Neural crest cell (in vitro differentiated cells): ENCODE data around the gene OXCT1. TPM values are rescaled to one million over a fixed set of nuclear protein-coding genes. Genes with fewer than 3 reads are reported as not detected.
"Not testable (repeated sequence)": the region's sequence is repeated elsewhere in the genome, so short reads cannot be mapped to it uniquely, and the experiment has no call there.

Experiments used
- DNase-seq: peaks from one replicate; pipeline ENCODE4 v3.0.0; 2021; ENCODE audit warnings: low read depth, mixed read lengths, low spot score
- H3K27ac Mint-ChIP-seq: one replicate; pipeline ENCODE4 v1.8.0; 2021; ENCODE audit warnings: mild to moderate bottlenecking, mixed read lengths; ENCODE audit not compliant: unreplicated experiment
- H3K27me3 Mint-ChIP-seq: 2 replicates; pipeline ENCODE4 v1.8.0; 2021; ENCODE audit warnings: low read depth, mild to moderate bottlenecking, mixed read lengths
- H3K36me3 Mint-ChIP-seq: 2 replicates; pipeline ENCODE4 v1.8.0; 2021; ENCODE audit warnings: low read depth, mild to moderate bottlenecking, mixed read lengths
- H3K4me1 Mint-ChIP-seq: 2 replicates; pipeline ENCODE4 v1.8.0; 2021; ENCODE audit warnings: mixed read lengths
- H3K4me3 Mint-ChIP-seq: one replicate; pipeline ENCODE4 v1.8.0; 2021; ENCODE audit warnings: mild to moderate bottlenecking, mixed read lengths
- H3K9me3 Mint-ChIP-seq: 2 replicates; pipeline ENCODE4 v1.8.0; 2021; ENCODE audit warnings: mixed read lengths
- CTCF ChIP-seq: fragments of 200-600 bp; sonication (generic); conservative IDR thresholded peaks from 2 replicates; pipeline ENCODE4 v1.5.0; 2021; ENCODE audit warnings: antibody characterized with exemption, mild to moderate bottlenecking
- total RNA-seq: library from RNA; stranded (reverse); gene quantifications from 2 replicates; pipeline ENCODE4 v1.2.1, GENCODE V29; 2021

The OXCT1 gene
- total RNA-seq, 1 donor from 2014 or later: 30.2 TPM

DNA sequence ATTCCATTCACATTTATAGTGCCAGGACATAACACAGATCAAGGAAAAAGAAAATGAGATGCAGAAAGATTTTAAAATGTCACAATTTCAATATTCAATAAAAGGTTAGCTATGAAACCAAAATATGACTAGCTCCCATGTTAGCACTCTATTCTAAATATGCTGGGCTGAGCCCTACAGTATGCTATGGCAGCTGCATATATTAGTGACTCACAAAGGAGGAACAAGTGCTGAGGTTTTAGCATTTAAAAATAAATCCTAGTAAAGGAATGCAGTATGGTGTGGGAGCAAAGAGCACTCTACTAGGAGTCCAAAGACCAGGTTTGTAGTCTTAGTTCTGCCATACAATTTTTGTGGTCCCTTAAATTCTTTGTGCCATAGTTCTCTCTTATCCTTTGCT is 118.4 kb downstream of the OXCT1 start:
- peaks cover 5% of the 10 kb centered on the region for H3K36me3 Mint-ChIP-seq
- no peak for DNase-seq
- H3K4me3 Mint-ChIP-seq: no peak overlapping the region
- no peak overlapping the region for H3K27ac Mint-ChIP-seq
- no peak for TF ChIP-seq CTCF
- H3K9me3 Mint-ChIP-seq: no peaks in the 10 kb centered on the region
- H3K27me3 Mint-ChIP-seq: no peaks in the 10 kb centered on the region
- peaks cover 4% of the 10 kb centered on the region for H3K4me1 Mint-ChIP-seq

GRCh38 chr5:41748631-41749030 is 121.6 kb downstream of the OXCT1 start:
- H3K27ac Mint-ChIP-seq: no peak overlapping the region
- H3K27me3 Mint-ChIP-seq: no peaks in the 10 kb centered on the region
- peaks cover 4% of the 10 kb centered on the region for H3K9me3 Mint-ChIP-seq
- no peak overlapping the region for H3K4me3 Mint-ChIP-seq
- H3K4me1 Mint-ChIP-seq: peaks cover 4% of the 10 kb centered on the region
- H3K36me3 Mint-ChIP-seq: peaks cover 15% of the 10 kb centered on the region
- no peak for TF ChIP-seq CTCF
- no peak for DNase-seq

DNA sequence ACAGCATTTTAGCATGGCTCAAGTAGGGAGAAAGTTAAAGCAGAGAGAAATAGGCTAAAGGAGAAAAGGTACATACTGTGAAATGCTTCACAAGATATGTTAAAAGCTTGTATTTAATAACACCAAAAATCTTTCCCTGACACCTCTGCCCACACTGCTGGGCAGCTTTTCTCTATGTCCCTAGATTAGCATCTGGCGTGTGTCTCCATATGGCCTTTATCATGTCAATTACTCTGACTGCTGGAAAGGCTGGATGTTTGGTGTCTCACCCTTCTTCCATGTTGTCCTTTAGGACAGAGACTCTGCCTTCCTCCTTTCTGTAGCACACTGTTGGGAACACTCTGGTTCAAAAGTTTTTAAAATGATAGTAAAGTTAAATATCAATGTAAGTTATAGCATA is 122.5 kb downstream of the OXCT1 start:
- no peak overlapping the region for H3K27ac Mint-ChIP-seq
- H3K4me3 Mint-ChIP-seq: no peak overlapping the region
- H3K9me3 Mint-ChIP-seq: peaks cover 4% of the 10 kb centered on the region
- no peak for TF ChIP-seq CTCF
- H3K36me3 Mint-ChIP-seq: peaks cover 20% of the 10 kb centered on the region
- peaks cover 4% of the 10 kb centered on the region for H3K4me1 Mint-ChIP-seq
- DNase-seq: no peak
- no peaks in the 10 kb centered on the region for H3K27me3 Mint-ChIP-seq

GRCh38 chr5:41747301-41747700 is 122.9 kb downstream of the OXCT1 start:
- peaks cover 4% of the 10 kb centered on the region for H3K9me3 Mint-ChIP-seq
- peaks cover 20% of the 10 kb centered on the region for H3K36me3 Mint-ChIP-seq
- H3K27ac Mint-ChIP-seq: no peak overlapping the region
- no peak for TF ChIP-seq CTCF
- H3K4me3 Mint-ChIP-seq: no peak overlapping the region
- H3K4me1 Mint-ChIP-seq: peaks cover 4% of the 10 kb centered on the region
- DNase-seq: no peak
- H3K27me3 Mint-ChIP-seq: no peaks in the 10 kb centered on the region

DNA sequence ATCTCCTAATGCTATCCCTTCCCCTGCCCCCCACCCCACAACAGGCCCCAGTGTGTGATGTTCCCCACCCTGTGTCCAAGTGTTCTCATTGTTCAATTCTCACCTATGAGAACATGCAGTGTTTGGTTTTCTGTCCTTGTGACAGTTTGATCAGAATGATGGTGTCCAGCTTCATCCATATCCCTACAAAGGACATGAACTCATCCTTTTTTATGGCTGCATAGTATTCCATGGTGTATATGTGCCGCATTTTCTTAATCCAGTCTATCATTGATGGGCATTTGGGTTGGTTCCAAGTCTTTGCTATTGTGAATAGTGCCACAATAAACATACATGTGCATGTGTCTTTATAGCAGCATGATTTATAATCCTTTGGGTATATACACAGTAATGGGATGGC is 127.6 kb downstream of the OXCT1 start:
- not testable (repeated sequence) for H3K4me3 Mint-ChIP-seq

DNA sequence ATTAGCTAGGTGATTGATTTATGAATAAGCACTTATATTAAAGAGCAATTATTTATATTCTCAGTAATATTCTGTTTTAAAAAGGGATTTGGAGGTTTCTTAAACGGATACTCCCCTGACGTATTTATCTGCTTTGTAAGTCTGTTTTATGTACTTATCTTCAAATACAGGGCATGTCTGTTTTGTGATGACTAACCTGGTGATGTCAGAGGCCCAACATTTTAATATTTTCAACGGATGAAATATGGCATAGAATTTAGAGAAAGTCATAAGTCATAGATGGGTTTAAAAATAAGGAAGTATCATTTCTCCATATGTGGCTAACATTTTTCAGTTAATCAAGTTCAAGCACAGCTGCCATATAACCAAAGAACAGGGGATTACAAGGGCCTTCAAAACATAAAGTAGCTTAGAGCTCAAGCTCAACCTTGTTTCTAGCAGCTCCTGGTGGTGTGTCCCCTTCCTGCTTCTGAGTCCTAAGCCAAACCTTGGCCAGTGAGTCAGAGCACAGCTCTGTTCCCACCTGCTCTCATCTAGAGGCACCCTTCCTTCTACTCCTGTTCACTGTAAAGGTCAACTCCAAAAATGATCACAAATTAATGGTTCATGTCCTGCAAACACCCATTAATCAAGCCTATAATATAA is 131.4 kb downstream of the OXCT1 start:
- no peak overlapping the region for H3K27ac Mint-ChIP-seq
- H3K4me3 Mint-ChIP-seq: no peak overlapping the region
- H3K9me3 Mint-ChIP-seq: peaks cover 4% of the 10 kb centered on the region
- no peaks in the 10 kb centered on the region for H3K27me3 Mint-ChIP-seq
- peaks cover 39% of the 10 kb centered on the region for H3K36me3 Mint-ChIP-seq
- TF ChIP-seq CTCF: no peak
- H3K4me1 Mint-ChIP-seq: no peaks in the 10 kb centered on the region
- no peak for DNase-seq

More for the DNA sequence above, 127.6 kb downstream of the OXCT1 start:
- H3K36me3 Mint-ChIP-seq: peaks cover 40% of the 10 kb centered on the region
- H3K9me3 Mint-ChIP-seq, DNase-seq, H3K4me1 Mint-ChIP-seq, H3K27ac Mint-ChIP-seq, H3K27me3 Mint-ChIP-seq: not testable (repeated sequence)
